GM18868 (cell line): Measurements from ENCODE around the gene TEX48.

ENCODE experiments used
- ATAC-seq: cut with Tn5 transposase; IDR thresholded peaks from one replicate; pipeline ENCODE4 v1.9.1; 2021; ENCODE audit warnings: mild to moderate bottlenecking, moderate library complexity; ENCODE audit not compliant: unreplicated experiment

The TEX48 gene

GRCh38 chr9:114681594-114682332, at the start of gene TEX48:
TSS of gene TEX48 (minus strand) at chr9:114682192. CDS start at chr9:114671723, 10,469 bp downstream.
- ATAC-seq: peak; percentile 91

DNA sequence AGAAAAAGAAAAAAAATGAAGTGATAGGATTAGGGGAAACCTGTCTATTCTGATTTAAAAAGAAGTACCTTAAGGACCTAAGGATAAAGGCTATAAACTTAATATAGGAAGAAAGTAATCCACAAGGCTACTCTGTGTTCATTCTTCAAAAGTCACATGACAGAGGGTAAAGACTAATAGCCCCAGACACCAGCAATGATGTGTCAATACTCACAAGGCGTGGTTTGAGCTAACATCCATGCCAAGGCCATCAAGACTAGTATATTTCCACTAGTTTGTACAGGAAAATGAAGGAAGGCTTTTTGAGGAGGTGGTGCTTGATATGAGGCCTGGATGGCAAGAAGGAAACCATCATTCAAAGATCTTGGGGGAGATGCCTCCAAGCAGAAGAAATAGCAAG, 49.7 kb upstream of the TEX48 start:
- no peak for ATAC-seq

- no peak for ATAC-seq
Measured at GRCh38 chr9:114729706-114730105, 47.7 kb upstream of the TEX48 start.

DNA sequence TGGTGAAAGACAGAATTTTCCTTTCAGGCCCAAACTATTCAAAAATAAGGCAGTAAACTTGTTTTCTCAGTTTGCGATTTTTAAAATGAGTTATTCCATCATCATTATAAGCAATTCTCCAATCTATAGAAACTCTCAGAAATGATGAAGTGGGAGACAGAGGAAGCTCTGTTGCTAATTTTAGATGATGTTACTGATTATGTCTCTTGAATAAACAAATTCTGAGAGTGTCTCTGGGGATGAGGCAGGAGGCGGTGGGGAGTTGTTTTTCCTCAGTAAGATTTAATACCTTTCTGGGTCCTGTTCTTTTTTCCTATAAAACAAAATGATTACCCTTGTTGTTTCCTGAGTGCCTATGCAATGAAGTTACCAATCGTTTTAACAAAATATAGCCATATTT, 43.9 kb upstream of the TEX48 start:
- no peak for ATAC-seq

DNA sequence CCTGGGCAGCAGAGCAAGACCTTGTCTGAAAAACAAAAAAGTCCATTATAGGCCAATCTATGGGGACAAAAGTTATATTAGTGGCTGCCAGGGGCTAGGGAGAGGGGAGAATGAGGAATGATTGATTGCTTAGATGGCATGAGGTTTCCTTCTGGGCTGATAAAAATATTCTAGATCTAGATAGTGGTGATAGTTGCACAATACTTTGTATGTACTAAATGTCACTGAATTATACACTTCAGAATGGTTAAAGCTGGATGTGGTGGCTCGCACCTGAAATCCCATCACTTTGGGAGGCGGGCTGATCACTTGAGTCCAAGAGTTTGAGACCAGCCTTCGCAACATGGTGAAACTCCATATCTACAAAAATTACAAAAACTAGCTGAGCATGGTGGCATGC, 42.8 kb upstream of the TEX48 start:
- no peak for ATAC-seq

DNA sequence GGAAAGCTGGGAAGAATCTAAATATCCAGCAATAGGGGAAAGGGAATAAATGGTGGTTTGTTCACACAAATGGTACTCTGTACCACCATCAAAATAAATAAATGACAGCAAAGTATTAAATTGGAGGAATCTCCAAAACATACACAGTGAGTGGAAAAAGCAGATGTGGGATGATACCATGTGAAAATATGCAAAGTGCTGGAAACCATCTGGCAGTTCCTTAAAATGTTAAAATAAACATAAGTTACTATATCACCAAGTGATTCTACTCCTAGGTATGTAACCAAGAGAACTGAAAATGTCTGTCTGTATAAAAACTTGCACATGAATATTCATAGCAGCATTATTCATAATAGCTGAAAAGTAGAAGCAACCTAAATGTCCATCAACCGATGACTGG, 41.9 kb upstream of the TEX48 start:
- no peak for ATAC-seq

DNA sequence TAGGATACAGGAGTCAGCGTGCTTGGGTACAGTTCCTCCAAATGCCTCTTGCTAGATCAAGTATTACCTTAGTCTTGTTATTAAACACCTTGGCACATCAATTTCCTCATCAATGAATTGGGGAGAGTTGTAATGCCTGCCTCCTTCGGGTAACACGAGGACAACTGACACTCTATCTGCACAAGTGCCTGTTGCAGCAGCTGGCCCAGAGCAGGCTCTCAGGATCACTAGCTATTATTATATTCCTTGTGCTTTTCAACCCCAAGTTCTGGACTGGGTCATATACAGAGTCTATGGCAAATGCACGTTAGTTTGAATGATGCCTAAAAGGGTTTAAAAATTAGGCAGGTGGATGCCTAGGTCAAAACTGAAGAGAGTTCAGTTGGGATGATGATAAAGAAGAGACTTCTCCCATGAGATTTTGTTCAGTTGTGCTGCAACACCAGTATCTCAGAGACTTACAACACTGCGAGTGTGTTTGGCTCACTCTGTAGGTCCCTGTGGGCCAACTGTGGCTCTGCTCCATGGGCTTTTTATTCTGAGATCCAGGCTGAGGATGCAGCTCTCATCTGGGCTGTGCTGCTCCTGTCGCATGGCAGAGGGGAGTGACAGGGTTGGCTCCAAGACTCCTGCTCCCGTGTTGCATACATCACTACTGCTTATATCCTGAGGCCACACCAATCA, 41.1 kb upstream of the TEX48 start:
- ATAC-seq: no peak

GRCh38 chr9:114722081-114722621, 40.2 kb upstream of the TEX48 start:
- no peak for ATAC-seq

GRCh38 chr9:114721491-114722079, 39.6 kb upstream of the TEX48 start:
- ATAC-seq: no peak

DNA sequence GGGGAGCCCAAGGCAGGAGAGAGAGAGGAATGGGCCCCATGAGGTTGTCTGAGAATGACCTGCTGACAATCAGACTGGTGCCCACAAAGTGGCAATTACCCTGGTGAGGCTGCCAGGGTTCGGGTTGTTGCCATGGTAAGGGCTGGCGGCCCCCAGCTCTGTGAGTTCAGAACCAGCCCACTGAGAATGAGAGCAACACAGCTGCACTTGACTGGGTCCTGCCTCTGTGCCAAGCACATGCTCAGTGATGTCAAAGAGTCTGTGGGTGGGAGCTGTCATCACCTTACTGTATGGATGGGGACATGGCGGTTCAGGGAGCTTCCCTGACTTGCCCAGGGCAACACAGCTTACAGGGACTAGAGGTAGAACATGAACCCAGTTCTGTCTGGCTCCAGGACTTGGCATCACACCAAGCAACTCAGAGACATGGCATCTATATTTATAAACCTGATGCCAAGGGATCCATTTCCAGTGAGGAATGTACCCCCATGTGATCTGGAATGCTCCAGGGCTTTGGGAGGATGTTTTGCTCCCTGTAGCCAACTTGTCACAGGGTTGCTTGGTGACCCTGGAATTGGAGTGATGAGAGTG, 38.2 kb upstream of the TEX48 start:
- ATAC-seq: no peak

DNA sequence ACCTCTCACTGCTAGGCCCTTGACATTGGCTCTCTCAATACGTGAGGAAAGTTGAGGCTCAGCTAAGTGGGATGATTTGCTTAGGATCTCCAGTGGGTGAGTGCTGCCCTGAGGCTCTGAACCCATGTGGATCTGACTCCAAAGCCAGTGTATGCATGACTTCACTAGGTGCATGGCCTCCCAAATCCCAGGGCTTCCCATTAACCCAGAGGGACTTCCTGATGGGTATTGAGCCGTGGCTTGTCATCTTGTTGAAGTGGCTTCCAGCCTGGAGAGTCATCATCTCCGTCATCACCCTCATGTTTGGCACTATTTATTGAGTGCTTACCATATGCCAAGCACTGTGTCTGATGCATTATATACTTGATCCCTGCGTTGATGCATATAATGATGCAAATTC, 37.3 kb upstream of the TEX48 start:
- ATAC-seq: no peak

DNA sequence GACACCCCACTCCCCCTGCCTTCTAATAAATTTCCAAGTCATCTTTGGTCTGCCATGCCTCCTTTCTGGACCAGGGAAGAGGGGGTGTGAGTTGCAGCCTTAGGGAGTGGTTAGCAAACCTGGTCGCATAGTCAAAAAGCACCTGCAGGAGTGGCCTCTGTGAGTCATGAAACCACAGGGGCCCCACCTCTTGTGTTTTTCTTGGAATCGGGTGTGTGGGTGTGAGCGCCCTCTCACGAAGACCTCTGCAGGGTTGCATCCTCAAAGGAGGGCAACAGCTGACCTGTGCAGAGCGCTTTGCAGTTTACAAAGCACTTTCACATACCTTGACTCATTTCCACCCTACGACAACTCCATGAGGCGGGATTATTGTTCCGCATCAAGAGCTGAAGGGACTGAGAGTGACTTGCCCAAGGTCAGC, 36.8 kb upstream of the TEX48 start:
- ATAC-seq: peak; percentile 49

- ATAC-seq: no peak
Measured at GRCh38 chr9:114717908-114718486, 36.0 kb upstream of the TEX48 start.

DNA sequence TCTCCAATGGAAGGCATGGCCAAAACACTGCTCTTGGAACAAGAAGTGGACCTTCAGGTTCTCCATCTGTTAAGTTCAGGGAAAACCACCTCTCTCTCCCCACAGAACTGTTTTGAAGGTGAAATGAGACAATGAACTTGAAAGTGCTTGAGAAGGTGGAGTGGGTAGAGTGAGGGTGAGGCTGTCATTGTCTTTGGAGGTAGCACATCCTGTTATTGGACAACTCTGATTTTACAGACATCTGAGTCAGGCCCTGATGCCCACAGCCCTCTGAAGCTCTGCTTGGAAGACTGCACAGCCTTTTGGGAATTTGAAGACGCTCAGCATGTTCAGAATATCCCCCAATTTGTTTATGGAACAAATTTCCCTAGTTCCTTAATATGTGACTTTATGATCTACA, 27.6 kb upstream of the TEX48 start:
- no peak for ATAC-seq

GRCh38 chr9:114706711-114707110, 24.7 kb upstream of the TEX48 start:
- ATAC-seq: no peak

GRCh38 chr9:114701988-114702387, 20.0 kb upstream of the TEX48 start:
- ATAC-seq: no peak

DNA sequence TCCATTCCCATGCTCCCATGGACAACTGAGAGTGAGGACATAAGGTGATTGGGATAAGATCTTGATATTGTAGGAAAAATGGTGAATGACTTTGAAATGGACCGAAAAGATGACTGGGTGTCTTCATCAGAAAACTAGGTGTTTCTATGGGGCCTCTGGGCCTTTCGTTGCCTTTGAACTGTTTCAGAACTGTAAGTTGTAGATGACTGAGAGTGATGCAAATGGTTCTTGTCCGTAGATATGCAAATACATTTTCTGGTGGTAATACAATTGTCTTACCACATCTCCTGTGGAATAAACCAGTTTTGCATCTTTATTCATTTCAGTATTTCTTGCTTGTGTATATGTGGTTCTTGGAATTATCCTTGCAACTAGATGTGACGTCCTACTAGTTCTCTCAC, 16.0 kb upstream of the TEX48 start:
- no peak for ATAC-seq

GRCh38 chr9:114696814-114697544, 15.0 kb upstream of the TEX48 start:
- peak; percentile 69 for ATAC-seq

DNA sequence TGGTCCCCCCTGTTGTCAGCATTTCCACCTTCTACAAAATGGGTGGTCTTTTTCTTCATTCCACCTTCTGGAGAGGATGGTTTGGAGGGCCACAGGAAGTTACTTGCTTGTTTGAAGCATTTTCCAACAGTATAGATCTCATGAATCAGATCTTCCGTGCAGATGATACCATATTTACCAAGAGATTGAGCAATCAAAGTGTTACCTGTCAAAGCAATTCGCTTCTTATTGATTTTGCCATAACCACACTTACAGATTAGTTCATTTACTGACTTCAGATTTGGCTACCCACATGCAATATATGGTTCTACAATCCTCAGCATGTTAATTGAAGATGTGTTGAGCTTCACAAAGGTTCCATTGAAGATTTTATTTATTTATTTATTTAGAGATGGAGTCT, 14.0 kb upstream of the TEX48 start:
- ATAC-seq: no peak

DNA sequence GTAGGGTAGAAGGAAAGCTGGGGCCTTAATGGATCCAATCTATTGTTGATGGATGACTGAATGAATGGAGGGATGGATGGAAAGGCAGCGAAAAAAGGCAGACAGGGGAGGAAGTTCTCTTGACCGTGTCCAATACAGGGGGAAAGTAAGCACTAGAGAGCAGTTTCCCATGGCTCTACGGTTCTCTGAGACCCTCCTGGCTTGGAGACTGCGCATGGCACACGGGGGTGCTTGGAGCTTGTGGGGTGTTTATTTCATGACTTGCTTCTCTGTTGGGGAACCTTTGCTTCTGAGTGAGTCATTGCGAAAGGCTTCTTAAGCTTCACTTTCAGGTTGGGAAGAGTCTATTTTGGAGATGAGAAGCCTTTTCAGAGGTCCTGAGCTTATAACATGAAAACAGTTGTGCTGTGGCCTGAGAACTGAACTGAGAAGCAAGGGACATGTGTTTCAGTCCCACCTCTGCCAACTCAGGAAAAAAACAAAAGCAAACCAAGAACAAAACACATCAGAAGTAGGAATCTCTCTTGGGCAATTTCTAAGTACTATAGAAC, 12.8 kb upstream of the TEX48 start:
- peak; percentile 46 for ATAC-seq
